Measurements from ENCODE around the gene EMC8.

EMC8 gene

GRCh38 chr16:85781695-85782370, 17.5 kb downstream of the EMC8 start:
- no peak for DNase-seq

GRCh38 chr16:85781156-85781555, 18.2 kb downstream of the EMC8 start:
- DNase-seq: no peak

DNA sequence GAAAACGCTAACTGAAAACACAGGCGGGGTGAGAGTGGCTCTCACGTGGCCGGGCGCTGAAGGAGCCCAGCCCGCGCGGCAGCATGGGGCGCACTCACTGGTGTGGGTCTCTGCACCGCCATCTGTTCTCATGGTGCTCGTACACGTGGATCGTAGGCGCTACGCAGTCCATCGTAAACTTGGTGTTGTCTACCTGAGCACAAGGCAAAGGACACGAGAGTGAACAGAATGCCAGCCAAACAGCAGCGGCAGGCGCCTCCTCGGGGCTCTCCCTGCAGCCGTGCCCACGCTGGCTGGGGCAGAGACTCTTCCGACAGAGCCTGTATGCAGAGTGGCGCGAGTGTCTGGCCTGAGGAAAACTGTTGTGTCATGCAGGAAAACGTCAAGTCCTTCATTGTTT, 19.1 kb downstream of the EMC8 start:
- no peak for DNase-seq

- DNase-seq: no peak
These were observed 20.5 kb downstream of the EMC8 start for GRCh38 chr16:85778873-85779272.

GRCh38 chr16:85777583-85778310, 21.6 kb downstream of the EMC8 start:
- DNase-seq: no peak

- DNase-seq: no peak
These were observed 24.5 kb downstream of the EMC8 start for GRCh38 chr16:85774811-85775210.

GRCh38 chr16:85774136-85774535, 25.2 kb downstream of the EMC8 start:
- DNase-seq: no peak

DNA sequence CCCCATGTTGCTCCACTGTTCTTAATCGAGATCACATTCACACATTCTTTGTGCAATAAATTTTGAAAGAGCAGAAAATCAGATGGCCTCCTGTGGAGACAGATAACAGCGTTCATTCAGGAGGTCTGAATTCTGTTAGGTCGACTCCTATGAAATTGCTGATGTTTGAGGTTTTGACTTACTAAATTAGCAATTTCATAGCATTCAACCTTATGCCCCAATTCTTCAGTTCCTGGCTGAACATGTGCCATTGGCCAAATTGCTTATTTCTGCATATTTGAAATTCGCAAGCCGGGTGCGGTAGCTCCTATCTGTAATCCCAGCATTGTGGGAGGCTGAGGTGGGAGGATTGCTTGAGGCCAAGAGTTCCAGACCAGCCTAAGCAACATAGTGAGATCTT, 26.3 kb downstream of the EMC8 start:
- no peak for DNase-seq

GRCh38 chr16:85770741-85771140, 28.6 kb downstream of the EMC8 start:
- no peak for DNase-seq

DNA sequence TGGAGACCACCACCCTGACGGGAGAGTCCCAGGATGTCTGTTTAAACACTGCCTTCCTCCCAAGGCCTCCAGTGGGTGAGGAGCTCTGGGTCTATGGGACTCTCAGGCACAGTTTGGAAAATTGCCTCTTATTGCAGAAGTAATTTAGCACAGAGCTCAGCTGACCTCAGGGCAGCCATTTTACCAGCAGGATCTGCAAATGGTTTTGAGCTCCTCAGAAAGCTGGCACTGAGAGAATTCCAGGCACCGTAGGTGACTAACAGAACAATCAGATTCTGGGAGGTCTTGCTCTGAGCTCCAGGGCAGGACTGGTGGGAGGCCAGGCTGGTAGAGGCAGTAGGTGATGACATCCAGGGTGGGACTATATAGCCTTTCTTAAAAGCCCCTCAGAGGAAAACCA, 31.1 kb downstream of the EMC8 start:
- DNase-seq: no peak

GRCh38 chr16:85767531-85767930, 31.8 kb downstream of the EMC8 start:
- no peak for DNase-seq

GRCh38 chr16:85765767-85766166, 33.6 kb downstream of the EMC8 start:
- no peak for DNase-seq

DNA sequence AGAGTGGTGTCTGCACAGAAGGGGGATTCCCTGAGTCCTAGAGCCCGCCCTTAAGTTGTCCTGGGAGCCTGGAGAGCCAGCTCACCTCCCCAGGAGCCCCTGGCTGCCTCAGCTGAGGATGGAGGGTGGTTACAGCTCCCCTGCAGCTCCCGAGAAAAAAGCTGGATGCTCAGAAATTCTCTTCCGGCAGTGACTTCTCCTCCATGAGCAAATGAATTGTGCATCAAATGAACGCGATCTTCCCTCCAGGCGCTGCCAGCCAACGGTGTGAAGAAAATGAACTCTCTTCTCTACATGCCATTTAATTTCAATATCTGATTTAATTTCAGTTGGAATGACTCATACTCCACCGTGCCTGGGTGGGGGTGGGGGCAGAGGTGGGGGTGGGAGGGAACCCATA, 34.1 kb downstream of the EMC8 start:
- no peak for DNase-seq

DNA sequence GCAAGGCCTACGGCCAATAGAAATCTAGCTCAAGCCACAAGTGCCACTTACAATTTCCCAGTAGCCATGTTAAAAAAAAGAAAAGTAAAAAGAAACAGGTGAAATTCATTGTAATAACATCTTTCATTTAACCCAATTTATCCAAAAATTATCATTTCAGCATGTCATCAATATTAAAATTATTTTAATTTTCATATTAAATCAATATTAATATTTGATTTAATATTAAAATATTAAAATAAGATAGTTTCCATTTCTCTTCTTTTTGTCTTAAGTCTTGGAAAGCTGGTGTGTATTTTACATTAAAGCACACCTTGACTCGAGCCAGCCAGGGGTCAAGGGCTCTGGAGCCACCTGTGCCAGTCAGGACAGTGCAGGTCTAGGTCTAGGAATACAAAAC, 35.7 kb downstream of the EMC8 start:
- DNase-seq: no peak

DNA sequence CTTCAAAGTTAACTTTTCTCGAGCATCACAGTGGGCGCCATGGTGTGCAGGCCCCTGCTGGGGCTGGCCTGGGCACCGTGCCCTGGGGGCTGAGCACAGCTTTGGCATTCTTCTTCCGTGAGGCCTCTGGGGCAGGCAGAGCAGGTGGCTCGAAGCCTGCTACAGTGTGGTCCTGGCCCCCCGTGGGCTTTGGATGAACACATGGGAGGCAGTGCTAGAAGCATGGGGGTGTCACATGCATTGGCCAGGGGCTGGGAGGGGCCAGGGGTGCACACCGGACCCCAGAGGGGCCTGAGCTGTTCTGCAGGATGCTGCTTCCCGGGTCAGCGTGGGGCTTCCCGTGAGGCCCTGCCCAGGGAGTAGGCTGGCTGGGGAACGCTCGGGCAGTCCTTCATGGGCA, 36.4 kb downstream of the EMC8 start:
- no peak for DNase-seq

DNA sequence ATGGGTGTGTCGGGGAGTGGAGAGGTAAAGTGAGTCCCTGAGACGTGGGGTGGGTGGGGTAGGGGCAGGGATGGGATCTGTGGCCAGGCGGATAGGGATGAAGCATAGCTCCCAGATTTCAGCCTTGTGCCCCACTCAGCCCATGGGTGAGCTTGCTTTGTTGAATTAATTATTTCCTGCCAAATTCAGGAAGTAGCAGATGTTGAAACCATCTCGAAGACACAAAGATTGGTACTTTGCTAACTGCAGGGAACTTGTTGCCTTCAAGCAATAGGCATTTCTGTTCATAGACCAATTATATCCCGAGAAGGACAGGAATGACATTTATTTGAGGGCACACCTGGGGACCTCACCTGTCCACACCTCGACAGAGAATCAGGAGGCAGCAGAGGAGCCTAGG, 37.5 kb downstream of the EMC8 start:
- no peak for DNase-seq

- no peak for DNase-seq
These were observed 39.5 kb downstream of the EMC8 start for GRCh38 chr16:85759631-85760419.

DNA sequence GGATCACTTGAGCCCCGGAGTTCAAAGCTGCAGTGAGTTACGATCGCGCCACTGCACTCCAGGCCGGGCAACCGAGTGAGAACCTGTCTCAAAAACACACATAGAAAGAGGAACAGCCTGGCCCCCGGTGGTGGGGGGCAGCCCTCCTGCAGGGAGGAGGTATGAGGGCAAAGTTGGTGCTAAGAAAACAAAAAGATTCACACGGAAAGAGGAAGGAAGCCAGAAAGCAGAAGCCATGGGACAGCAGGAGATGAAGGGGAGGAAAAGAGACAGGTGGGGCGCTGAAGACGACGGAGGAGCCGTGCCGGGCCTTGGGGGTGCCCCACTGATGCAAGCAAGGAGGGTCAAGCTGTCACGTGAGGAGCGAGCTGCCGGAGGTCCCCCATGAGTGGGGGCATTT, 40.2 kb downstream of the EMC8 start:
- DNase-seq: no peak

GRCh38 chr16:85757341-85757822, 42.0 kb downstream of the EMC8 start:
- no peak for DNase-seq

DNA sequence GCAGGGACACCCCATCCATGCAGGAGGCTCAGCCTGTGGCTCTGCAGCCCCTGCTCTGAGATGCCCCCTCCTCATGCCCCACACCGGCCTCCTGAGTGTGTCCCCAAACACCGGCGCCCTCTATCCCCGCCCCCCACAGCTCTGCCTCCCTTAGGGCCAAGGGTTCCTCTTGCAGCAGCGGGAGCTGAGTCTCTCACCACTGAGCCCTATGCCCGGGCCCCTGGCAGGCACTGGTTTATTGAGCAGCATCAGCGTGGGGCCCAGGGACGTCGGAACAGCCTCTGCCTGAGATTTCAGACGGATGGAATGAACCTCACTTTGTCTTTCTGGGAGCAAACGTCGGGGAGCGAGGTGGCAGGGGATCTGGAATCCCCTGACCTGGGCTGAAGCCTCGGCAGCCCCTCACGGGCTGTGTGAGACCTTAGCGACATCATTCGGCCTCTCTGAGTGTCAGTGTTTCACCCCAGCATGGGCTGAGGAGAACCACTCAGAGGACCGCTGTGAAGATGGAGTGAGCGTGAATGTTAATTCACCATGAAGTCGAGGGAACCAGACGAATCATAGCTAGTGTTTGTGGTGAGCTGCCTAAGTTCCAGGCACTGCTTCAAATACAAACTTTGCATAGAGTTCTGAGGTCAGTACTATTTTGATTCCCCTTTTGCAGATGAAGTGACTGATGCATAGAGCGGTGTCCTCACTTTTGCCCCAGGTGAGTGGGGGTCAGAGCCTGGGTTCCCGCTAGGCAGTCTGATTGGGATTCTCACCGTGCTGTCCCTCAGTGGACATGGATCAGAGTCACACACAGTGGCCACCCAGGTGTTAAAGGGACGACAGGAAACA, 43.2 kb downstream of the EMC8 start:
- DNase-seq: no peak

DNA sequence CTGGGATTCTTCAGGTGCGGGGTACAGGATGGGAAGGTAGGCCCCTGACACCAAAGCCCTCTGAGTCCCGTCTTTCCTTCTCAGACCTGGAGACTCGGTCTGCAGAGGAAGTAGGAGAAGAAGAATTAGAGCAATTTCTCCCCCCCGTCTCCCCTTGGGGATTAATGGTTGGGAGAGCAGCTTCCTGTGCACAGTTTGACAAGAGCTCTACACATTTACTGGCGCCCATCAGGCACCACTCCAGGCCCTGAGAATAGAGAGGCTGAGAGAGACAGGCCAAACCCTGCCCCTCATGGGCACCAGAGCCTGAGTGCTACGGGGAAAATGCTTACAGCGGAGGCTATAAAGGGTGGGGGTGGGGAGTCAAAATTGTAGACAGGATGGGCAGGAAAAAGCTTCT, 44.9 kb downstream of the EMC8 start:
- DNase-seq: no peak

DNA sequence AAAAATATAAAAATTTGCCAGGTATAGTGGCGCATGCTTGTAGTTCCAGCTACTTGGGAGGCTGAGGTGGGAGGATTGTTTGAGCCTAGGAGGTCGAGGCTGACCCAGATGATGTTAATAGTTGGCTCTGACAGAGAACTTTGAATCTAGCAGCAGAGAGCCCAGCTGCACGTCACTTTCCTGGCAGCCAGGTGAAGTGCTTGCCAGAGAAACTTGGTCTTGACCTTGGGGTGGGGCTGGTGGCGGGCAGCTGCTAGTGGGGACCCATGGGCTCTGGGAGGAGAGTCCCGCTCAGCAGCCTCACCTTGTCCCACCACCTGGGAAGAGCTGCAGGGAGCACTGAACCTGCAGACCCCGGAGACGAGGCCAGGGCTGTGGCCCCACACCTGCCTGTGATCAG, 45.4 kb downstream of the EMC8 start:
- no peak for DNase-seq

DNA sequence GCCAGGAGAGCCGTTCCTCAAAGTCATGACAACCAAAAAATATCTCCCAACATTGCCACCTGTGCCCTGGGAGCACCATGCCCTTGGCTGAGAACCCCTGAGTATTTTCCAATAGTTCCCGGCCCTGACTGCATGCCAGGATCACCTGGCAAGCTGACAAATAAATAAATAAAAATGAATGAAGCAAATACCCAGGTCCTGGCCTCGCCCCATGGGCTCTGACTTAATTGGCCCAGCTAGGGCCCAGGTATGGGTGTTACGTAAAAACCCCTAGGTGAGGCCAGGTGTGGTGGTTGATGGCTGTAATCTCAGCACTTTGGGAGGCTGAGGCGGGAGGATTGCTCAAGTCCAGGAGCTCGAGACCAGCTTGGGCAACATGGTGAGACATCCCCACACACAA, 45.8 kb downstream of the EMC8 start:
- no peak for DNase-seq

Data from NCI-H2107 (cell line).